Measurements from ENCODE around the gene NACC1.

Gene NACC1

DNA sequence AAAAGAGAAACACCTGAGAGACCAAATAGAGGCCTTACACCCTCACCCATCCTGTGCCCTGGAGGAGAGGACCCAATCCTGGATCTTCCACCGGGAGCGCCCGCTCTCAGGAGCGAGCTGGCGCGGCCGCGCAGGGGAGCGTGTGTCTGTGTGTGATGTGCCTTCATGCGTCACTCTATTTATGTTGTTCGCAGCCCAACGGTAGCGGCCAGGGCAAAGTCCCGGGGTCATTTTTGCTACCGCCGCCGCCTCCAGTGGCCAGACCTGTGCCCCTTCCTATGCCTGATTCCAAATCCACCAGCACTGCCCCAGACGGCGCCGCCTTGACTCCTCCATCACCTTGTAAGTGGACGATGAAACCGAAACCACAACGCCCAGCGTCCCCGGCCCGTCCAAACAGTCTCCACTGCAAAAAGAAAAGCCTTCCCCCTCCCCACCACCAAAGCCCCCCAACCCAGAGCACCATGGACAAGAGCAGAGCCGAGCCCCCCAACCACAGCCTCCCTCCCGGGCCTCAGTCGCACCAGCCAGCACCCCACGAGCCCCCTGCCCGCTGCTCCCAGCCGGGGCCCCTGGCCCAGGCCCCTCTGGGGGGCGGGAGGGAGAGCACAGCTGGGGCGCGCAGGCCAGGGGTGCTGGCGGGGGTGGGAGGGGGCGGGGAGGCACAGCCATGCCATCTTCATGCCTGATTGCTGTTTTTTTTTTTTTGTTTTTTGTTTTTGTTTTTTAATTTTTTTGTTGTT lies 30.1 kb upstream of the NACC1 start:
- no peak for DNase-seq (ENCODE audit: low read depth in 2 of 2)

- DNase-seq (ENCODE audit: low read depth in 2 of 2) = no peak
Measured at GRCh38 chr19:13089139-13089856, 28.8 kb upstream of the NACC1 start.

DNA sequence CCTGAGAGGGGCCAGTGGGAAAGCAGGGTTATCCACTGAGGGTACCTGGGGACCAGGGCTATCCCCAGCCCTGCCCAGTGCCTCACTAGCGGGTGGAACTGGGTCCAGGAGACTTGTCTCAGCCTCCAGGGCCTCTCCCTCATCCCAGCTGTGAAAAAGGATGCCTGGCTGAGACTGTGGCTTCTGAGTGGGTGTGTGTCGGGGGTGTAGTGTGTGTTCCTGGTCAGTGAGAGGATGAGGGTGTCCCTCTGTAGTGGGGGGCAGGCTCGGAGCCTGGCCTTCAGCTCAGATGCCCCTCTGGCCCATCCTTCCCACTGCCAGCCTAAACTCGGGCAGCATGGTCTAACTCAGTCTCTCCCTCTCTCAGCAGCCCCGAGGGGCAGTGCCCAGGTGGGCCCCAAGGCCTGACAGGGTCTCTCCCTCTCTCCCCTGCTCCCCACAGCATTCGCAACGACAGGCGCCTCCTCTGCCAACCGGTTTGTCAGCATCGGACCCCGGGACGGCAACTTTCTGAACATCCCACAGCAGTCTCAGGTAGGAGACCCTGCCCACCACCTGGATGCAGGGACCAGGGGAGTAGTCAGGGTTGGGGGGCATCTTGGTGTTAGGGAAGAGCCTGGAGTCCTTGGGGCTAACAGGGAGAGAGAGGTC lies 28.1 kb upstream of the NACC1 start:
- no peak for DNase-seq (ENCODE audit: low read depth in 2 of 2)

- no peak for DNase-seq (ENCODE audit: low read depth in 2 of 2)
Measured at GRCh38 chr19:13090511-13091231, 27.4 kb upstream of the NACC1 start.

- no peak for DNase-seq (ENCODE audit: low read depth in 2 of 2)
Measured at GRCh38 chr19:13091400-13092157, 26.5 kb upstream of the NACC1 start.

DNA sequence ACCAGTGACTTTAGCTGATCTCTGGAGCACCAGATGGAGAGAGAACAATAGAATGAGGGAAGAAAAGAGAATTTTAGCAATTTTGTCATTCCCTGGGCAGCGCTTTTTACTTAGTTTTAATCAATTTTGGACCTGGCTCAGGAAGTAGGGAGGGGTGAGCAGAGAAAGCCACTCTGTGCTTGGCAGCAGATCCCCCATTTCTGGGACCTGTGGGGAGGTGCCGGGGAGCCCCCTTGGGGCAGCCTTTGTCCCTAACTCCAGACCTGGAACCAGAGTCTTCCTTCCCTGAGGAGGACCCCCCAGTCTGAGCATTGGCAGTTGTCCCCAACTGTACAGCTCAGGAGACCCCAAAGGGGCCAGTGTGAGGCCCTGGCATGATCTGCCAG lies 25.9 kb upstream of the NACC1 start:
- DNase-seq (ENCODE audit: low read depth in 2 of 2) = no peak

DNA sequence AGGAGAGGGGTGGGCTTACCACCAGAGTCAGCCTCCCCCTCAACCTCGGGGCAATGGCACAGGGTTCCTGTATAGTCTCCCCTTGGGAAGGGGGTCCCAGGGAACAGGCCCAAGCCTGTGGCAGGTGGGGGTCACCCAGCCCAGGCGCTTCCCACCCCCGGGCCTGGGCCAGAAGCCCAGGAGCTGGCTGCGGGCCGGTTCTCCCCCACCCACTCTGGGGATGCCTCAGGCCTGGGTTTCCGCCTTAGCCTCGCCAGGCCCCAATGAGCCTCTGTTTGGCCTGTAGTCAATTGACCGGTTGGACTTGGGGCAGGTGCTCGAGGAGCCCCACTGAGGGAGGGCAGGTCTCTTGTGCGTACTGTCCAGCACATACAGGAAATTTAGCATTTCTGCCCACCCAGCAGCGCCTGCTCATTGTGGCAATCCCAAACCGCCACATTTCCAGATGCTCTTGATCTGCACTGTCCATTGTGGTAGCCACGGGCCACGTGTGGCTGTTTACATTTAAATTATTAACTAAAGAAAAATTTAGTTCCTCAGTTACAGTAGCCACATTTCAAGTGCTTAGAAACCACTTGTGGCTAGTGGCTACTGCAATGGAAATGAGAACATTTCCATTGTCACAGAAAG lies 25.3 kb upstream of the NACC1 start:
- no peak for DNase-seq (ENCODE audit: low read depth in 2 of 2)

DNA sequence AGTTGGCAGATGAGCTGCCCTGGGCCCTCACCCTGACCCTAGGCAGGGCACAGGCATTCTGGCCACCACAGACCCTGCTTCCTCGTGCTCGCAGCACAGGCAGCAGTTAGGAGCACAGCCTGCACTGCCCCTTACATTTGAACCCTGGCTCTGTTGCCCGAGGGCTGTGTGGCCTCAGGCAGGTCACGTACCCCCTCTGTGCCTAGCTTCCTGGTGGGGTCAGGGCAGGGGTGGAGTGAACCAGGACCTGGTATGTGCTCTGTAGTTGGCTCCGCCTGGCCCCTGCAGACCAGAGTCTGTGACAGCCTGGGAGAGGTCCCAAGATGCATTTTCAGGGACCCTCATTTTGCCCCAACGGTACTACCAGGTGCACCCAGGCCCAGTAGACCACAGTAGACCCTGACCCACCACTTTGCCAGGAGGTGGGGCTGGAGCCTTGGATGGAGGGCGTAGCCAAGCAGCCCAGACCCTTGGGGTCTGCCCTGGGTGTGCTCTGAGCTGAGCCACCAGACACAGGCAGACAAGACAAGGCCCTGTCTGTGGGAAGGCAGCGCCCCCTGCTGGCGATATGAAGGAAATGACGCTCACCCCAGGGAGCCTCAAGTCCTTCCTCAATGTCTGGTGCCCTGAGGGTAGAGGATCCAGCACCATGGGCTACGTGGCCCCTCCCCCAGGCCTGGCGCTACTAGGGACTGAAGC lies 24.5 kb upstream of the NACC1 start:
- DNase-seq (ENCODE audit: low read depth in 2 of 2) = peak; percentile 56 to 72

- DNase-seq (ENCODE audit: low read depth in 2 of 2) = no peak
Measured at GRCh38 chr19:13094106-13094504, 24.0 kb upstream of the NACC1 start.

DNA sequence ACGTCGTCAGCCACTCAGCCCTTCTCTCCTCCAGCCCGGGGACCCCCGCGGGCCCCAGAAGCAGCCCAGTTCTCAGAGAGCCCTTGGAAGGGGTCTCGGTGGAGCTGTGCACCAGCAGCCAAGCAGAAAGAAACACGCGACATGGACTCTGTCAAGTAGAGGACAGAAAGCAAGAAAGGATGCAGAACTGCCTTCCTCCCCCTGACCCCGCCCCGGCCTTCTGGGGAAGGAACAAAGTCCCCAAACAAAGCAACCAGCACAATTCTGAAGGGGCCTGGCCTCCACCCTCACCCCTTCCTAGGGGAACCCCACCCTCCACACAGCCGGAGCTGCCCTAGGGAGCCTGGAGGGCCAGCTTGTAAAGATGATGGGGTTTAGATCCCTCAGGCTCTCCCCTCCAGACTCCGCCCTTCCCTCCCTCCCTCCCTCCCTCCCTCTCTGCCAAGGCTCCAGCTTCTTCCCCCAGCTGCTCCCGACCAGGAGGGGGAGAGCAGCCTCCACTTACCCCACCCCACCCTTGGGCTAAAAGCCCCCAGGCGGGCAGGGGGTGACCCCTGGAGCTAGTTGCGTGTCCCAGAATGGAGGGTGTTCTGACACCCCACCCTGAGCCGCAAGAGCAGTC lies 23.2 kb upstream of the NACC1 start:
- no peak for DNase-seq (ENCODE audit: low read depth in 2 of 2)

DNA sequence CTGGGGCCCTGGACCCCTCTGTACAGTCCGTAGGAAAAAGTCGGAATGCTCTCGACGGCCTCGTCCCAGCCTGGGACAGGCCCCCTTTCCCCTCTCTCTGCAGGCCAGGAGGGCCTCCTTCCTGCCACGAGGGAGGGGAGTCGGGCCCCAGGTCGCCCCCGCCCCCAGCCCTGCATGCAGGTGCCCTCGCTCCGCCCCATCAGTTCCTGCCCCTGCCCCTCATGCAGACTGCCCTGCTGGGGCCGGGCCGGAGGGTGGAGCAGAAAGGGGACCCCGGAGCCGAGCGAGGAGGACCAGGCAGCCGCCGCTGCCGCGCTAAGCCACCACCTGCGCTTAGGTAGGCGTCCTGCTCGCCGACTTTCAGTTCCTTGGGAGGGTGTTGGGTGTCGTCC lies 22.7 kb upstream of the NACC1 start:
- DNase-seq (ENCODE audit: low read depth in 2 of 2) = no peak

DNA sequence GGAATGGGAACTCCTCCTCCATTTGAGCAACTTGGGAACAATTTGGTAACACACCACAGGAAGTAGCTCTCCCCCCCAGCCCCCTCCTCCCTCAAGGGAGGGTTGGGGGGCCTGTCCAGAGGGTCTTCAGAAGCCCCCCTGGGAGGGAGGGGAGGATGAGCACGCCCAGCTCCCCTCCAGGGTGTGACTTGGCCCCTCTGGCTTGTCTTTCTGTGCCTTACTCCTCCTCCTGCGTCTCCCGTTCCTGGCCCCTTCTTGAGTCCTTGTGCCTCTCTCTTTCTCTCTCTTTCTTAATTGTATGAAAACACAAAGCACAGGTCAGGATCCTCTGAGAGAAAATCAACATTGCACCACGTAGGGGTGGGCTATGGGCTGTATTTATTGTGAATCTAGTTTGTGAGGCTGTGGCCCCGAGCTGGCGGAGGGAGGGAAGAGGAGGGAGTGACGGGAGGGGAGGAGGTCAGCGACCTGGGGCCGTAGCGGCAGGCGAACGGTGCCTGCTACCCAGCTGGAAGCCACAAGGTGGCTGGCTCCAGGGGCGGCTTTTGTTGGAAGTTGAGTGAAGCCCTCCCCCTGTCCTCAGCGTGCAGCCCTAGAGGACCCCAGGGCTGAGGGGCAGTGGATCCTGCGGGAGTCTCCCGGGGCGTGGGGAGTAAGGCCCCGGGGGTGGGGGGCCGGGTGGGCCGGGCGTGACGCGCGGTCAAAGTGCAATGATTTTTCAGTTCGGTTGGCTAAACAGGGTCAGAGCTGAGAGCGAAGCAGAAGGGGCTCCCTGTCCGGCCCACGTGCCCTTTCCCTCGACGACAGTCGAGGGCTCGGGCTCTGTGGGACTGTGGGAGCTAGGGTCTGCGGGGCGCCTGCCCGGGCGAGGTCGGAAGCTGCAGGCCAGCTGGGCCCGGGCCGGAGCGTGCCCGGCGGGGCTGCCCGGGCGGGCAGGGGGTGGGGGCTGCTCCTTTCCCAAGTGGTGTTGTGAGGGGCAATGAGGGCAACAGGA lies 21.8 kb upstream of the NACC1 start:
- no peak for DNase-seq (ENCODE audit: low read depth in 2 of 2)

DNA sequence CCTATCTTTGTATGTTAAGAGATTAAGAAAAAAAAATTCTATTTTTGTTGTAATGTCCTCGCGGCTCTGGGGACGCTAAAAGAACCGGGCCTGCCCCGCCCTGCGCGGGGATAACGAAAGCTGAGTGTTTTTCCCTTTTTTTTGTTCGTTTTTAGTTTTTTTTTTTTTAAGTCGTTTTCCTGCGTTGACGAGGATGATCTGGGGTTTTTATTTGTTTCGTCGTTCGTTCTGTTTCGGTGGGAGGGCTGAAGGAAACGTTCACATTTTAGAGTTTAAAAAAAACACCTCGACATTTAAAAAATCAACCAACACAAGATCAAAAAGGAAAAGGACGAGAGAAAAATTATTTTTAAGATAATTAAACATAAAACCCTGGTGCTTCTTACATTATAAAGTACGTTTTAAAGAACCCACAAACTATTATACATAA lies 21.0 kb upstream of the NACC1 start:
- no peak for DNase-seq (ENCODE audit: low read depth in 2 of 2)

GRCh38 chr19:13097463-13098258 lies 20.4 kb upstream of the NACC1 start:
- DNase-seq (ENCODE audit: low read depth in 2 of 2) = no peak

- no peak for DNase-seq (ENCODE audit: low read depth in 2 of 2)
Measured at GRCh38 chr19:13098277-13099072, 19.6 kb upstream of the NACC1 start.

DNA sequence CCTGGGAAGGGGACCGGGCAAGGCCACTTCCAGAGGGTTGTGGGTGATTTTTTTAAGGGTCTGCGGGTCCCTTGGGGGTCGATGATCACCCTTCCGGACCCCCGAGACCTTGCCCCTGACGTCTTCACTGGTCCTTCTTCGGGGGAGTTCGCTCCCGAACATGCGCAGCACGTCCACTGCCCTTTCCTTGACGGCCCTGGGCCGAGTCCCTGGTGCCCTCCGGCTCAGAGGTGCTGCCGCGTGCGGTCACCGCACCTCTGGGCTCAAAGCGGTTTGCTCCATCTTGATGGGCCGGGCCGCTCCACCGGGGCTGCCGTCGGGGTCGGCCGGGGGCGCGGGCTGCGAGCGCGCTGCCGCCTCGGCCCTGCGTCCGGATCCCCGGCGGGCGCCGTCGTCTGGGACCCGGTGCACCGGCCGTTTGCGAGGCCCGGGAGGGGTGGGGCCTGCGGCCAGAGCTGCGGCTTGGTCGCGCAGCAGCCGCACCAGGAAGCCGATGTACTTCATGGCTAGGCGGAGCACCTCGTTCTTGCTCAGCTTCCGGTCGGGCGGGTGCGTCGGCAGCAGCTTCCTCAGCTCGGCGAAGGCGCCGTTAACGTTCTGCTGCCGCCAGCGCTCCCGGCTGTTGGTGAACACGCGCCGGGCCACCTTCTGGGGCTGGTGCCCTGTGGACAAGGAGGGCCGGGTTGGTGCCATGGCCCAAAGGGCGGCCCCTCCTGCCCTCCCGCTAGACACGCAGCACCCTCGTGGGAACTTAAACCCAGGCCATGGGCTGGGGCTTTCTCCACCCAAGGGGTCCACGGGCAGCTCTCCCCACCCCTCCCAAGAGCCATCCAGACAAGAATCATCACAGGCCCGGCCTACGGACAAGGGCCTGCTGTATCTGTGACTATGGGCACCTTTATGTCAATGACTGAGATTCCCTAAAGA lies 18.7 kb upstream of the NACC1 start:
- peak in 1 of 2 experiments; percentile 53 for DNase-seq (ENCODE audit: low read depth in 2 of 2)
